T-helper 1 cell treated with Interleukin-12 subunit alpha and Interleukin-12 subunit beta and Interleukin-4 antibody, amounts not matched to agents 30 ng/mL and 1 ng/mL, for 36 hours (primary cell): ENCODE results near the gene OR8D1. TPM values are rescaled to one million over a fixed set of nuclear protein-coding genes. Genes with fewer than 3 reads are reported as not detected.

ENCODE experiments used
- intact Hi-C: fragments of 100-400 bp; cut with micrococcal nuclease; formaldehyde crosslinking; loops from one replicate; pipeline ENCODE4 v1.15.1; 2024
- total RNA-seq: library from RNA; stranded (reverse); gene quantifications from 2 replicates; pipeline ENCODE4 v1.2.3, GENCODE V29; 2022

Gene OR8D1
- not detected in 2 replicates for total RNA-seq

- intact Hi-C loops, result no loop called here
Measured at GRCh38 chr11:124313849-124314248, at the start of gene OR8D1. Gene OR8D1 (minus strand): TSS chr11:124313949. CDS start chr11:124310766, 3,183 bp downstream.

DNA sequence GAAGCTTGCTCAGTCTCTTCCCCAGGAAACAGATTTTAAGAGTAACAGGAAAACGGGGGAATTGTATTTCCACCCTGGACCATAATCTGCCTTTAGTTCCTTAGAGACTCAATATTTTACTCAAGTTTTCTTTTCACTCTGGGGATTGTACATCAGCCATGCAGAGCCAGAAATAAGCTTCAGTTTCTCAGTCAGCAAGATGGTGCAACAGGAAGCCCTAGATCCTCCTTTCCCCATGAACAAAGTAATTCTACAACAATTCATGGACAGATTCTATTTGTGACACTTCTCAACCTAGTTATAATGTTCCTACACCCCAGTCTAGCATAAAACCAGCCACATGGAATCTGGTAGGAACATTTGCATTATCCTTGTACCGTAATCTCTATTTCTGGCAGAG, 45.8 kb upstream of the OR8D1 start:
- intact Hi-C loops, result no loop called here

GRCh38 chr11:124346311-124346955, 32.7 kb upstream of the OR8D1 start:
- intact Hi-C loops, result no loop called here

DNA sequence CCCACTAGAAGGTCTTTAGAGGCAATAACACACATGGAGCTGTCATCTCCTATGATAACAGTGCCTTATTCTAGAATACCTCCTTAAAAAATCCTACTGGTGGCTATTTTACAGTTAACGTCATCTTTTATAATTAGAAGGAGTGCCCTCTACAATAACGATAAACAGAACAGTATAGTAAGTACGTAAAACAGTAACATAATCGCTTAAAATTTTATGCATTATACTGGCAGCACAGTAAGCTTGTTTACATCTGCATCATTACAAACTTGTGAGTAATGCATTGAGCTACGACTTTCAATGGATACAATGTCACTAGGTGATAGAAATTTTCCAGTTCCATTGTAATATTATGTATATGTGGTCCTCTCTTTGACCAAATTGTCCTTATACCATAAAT, 30.6 kb upstream of the OR8D1 start:
- intact Hi-C loops, result no loop called here

DNA sequence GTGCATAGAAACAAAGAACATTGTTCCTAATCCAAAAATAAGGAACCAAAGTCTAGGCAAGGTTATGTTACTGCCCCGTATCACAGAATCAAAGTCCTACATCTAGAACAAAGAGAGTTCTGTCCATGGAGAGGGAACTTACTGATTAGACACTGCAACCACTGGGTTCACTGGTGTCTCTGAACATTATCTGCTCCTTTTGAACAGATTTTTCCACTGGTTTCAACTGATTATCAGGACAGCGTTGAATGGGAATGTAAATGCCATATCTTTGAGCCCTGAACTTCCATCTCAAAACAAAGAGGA, 26.3 kb upstream of the OR8D1 start:
- intact Hi-C loops, result no loop called here

GRCh38 chr11:124339396-124340141, 25.8 kb upstream of the OR8D1 start:
- intact Hi-C loops, result no loop called here

- intact Hi-C loops, result no loop called here
Measured at GRCh38 chr11:124331873-124332272, 18.1 kb upstream of the OR8D1 start.

DNA sequence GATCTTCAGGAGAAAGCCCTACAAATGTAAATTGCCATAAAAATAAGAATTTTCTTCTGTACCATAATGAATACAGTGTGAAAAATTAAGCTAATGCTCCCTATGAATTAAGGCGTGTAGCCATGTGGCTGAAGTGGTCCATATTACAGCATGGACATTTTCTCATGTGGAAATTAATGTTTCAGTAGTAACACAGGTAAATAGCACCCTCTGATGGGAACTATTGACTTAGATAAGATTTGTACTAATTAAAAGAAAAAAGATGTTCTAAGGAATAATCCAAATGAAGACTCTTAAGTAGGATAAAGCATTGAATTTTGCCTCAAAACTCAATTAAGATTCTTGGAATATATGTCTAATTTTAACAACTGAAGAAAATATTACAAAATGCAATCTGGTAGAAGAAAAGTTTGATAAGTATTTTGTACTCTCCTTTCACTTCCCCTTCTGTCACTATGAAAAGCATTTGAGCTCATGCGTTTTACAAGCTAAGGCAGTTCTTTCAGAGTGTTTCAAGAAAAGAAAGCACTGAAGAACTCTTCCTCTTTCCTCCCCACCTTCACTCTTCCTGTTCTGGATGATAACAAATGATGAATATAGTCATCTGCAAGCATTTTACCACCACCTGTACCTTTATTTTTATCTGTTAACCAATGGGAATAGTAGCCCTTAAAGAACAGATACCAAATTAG, 16.2 kb upstream of the OR8D1 start:
- intact Hi-C loops, result no loop called here

- intact Hi-C loops, result no loop called here
Measured at GRCh38 chr11:124327775-124328174, 14.0 kb upstream of the OR8D1 start.

GRCh38 chr11:124322356-124322755, 8.6 kb upstream of the OR8D1 start:
- intact Hi-C loops, result no loop called here

DNA sequence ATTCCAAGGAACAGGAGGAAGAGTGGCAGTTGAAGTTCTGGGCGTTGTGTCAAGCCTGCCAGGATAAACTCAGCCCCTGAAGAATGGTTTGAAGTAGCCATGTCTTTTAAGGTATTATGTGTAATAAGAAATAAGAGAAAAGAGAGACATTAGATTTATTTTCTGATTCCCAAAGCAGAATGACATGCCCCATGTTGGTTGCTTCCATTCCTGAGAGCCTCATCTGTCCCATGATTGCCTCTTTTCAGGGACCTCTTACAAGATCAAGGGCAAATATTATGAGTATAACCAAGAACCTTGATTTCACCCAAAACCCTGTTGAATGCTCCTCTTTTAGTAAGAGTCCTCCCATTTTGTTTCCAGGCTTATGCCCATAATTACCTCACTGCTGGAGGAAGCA, 6.3 kb upstream of the OR8D1 start, which contains the start of gene OR8D2:
Gene OR8D2 (minus strand): TSS at position 101 of the 400 bp plus-strand sequence. CDS start 0 bp downstream, at position 101.
- intact Hi-C loops, result no loop called here

DNA sequence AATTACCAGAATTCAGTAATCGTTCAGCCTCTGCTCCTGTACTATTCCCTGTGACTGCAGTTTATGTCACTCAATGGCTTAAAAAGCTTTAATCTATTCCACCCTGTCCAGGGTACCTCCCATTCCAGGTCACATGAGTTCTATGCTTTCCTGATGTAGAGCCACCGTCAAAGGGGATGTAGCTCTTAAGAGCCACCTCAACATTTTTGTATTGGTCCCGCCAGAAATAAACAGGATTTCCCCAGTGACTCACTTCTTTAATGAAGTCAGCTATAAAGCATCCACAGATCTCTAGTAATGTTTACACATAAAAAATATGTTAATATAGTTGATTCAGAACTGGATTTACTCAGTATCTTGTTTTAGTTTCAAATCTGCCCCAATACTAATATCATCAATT, 1.3 kb upstream of the OR8D1 start:
- intact Hi-C loops, result no loop called here

GRCh38 chr11:124313131-124313530, 618 bp downstream of the OR8D1 start:
- intact Hi-C loops, result no loop called here

- intact Hi-C loops, result no loop called here
Measured at GRCh38 chr11:124311670-124312069, 2.1 kb downstream of the OR8D1 start.

- intact Hi-C loops, result no loop called here
Measured at GRCh38 chr11:124311269-124311668, 2.5 kb downstream of the OR8D1 start.

DNA sequence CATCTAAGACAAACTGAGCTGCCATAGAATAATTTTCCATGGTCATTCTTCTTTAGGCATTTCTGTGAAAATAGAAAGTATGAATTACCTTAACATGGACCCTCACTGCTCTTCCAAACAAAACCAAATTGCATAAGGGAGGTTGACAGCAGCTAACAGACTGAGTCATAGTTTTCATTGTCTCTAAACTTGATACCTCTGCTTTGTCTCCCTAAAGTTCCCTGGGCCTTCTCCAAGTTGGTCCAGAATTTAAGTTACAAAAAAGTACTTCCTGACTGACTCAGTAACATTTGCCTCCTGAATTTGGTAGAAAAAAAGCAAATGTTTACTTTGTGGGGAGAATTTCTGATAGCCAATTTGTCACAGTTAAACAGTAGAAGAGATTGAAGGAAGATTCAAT, 3.0 kb downstream of the OR8D1 start:
- intact Hi-C loops, result no loop called here

DNA sequence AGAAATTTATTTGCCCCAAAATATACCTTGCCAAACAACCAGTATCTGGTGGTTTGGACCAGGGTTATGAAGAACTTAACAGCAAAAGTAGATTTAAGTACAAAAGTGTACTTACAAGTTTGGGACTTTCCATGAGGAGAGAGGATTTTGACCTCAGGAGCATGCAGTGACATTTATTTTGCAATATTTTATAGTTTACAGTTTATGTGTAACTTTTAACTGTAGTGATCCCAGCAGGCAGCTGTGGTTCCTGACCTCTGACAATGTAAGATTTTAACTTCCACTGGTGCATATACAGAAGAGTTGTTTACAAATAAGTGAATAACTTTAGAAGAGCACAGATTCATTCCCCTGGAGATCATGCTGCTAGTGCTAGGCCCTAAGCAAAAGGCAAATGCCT, 6.7 kb downstream of the OR8D1 start:
- intact Hi-C loops, result no loop called here

DNA sequence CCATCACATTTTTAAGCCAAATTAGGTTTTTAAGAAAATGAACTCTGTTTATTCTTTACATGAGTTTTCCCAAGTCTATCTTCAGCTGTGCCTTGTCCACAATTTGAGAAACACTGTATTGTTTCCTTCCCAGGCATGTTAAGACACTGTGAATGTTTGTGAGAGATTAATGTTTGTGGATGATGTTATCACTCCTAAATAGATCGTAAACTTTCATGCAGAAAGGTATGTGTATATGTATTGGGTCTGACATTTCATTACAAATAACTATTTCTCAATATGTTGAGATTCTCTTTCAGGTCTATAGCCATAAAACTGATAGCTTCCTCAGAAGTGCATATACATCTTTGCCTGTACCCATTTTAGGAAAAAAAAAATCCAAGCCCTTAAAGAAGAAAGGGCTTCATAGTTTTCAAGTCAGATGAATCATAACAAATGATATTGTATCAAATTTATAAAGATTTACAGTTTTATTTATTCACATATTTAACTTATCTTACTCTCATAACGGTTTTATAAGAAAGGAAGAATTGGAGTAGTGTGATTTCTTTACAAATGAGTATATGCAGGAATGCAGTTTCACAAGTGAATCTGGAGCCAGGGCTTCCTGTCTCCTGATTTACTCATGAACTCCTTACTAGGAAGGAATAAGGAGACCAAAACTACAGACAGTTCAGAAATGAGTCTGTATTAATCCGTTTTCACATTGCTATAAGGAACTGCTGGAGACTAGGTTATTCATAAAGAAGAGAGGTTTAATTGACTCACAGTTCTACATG, 11.2 kb downstream of the OR8D1 start:
- intact Hi-C loops, result no loop called here

DNA sequence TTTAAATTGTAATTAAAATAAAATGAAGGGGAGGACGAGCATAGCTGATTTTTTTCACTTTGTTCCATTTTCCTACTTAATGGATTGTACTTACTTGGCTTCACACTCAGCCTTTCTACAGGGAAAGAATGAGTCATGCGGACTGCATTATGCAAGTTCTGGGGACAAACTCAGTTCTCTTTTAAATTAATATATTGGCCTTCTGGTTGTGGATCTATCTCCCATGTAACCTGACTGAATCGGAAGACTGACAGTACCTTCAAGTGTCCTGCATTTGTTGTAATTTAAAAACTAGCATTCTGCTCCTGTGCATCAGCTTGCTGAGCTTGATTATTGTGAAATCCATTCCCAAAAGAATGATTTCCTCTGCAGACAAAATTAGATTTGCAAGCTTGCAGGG, 12.2 kb downstream of the OR8D1 start:
- intact Hi-C loops, result no loop called here

- intact Hi-C loops, result no loop called here
Measured at GRCh38 chr11:124297921-124298320, 15.8 kb downstream of the OR8D1 start.

GRCh38 chr11:124296016-124296415, 17.7 kb downstream of the OR8D1 start:
- intact Hi-C loops, result no loop called here

GRCh38 chr11:124294687-124295086, 19.1 kb downstream of the OR8D1 start:
- intact Hi-C loops, result no loop called here
